Stimulated activated CD4-positive, alpha-beta T cell treated with anti-CD3 and anti-CD28 coated beads, Interleukin-2, amount 100 ng/mL, for 24 hours (primary cell): ENCODE results near the gene CALN1.
"Not testable (repeated sequence)": the region's sequence is repeated elsewhere in the genome, so short reads cannot be mapped to it uniquely, and the experiment has no call there.

Experiments
- DNase-seq, 2 donors: peaks; one replicate each; pipeline ENCODE4 v3.0.0-alpha.2; 2020

The CALN1 gene

GRCh38 chr7:71775648-71776047 lies 636.5 kb downstream of the CALN1 start:
- DNase-seq = no peak

GRCh38 chr7:71772779-71773178 lies 639.4 kb downstream of the CALN1 start:
- no peak for DNase-seq

DNA sequence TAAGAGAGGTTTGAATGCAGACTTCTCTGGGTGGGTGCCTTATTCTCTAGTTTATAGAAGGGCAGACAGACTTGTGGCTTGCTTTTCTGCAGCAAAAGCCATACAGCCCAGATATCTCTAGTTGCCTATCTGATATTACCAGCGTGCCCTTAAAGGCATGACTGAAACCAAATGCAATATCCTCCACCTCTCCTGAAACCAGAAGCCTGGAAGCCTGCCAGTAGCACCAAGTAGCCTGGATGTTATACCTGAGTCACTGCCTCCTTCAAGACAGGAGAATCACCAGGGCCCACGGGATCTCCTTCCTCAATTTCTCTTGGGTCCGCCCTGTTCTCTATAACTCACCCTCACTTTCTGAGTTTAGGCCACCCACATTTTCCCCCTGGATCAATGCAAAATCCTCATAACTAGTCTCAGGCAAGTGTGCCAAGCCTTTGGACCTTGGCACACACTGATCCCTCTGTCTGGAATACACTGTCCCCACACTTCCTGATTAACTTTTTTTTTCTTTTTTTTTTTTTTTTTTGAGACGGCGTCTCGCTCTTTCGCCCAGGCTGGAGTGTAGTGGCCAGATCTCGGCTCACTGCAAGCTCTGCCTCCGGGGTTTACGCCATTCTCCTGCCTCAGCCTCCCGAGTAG lies 641.8 kb downstream of the CALN1 start:
- no peak for DNase-seq

GRCh38 chr7:71769326-71769725 lies 642.8 kb downstream of the CALN1 start:
- no peak for DNase-seq

- DNase-seq = no peak
Observed at GRCh38 chr7:71768450-71768849, 643.7 kb downstream of the CALN1 start.

- no peak for DNase-seq
Observed at GRCh38 chr7:71766016-71766415, 646.1 kb downstream of the CALN1 start.

- DNase-seq = no peak
Observed at GRCh38 chr7:71761336-71761735, 650.8 kb downstream of the CALN1 start.

DNA sequence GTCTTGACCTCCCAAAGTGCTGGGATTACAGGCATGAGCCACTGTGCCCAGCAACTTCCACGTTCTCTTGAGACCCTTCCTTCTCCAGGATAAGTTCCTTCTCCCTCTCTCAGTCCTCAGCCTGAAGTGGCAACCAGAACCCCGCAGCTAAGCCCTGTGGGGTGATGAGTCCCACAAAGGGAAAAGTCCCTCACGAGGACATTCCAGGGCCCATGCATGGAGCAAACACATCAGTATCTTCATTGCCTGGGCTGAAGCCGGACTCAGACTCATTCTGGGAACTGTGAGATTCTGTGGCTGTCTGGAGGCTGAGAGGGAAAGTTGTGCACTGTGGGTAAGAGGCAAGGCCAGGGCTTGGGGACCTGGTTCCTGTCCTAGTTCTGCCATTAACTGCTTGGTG lies 657.3 kb downstream of the CALN1 start:
- DNase-seq = no peak

DNA sequence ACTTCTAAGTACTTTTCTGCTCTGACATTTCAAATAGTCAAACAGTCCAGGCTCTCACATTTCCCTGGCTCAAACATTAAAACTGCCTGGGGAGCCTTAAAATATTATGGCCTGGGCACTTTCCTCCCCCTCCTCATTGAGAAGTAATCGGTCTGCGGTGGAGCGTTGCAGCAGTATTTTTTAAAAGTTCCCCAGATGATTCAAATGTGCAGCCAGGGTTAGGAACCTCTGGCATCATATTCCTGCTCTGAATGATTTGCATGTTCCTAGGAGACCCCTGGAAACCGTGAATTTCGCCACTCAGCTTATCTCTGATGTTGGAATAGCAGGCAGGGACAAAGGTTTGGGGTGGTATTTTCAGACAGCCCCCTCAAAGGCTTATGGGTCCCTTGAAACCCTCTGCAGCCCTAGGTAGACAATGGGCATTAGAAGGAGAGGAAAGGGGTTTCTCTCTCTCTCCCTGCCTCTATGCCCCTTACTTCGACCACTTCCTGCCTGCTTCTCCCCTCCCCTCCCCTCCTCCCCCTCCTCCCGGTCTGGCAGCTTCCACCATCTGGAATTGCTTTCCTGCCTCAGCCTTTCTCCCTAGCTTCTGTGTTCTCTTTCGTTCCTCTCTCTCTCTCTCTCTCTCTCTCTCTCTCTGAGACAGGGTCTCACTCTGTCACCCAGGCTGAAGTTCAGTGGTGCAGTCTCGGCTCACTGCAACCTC lies 658.0 kb downstream of the CALN1 start:
- no peak for DNase-seq

- DNase-seq = no peak
Observed at GRCh38 chr7:71753236-71753635, 658.9 kb downstream of the CALN1 start.

GRCh38 chr7:71752171-71752935 lies 659.8 kb downstream of the CALN1 start:
- peak; percentile 21 to 66 for DNase-seq

GRCh38 chr7:71750290-71750689 lies 661.8 kb downstream of the CALN1 start:
- no peak for DNase-seq

DNA sequence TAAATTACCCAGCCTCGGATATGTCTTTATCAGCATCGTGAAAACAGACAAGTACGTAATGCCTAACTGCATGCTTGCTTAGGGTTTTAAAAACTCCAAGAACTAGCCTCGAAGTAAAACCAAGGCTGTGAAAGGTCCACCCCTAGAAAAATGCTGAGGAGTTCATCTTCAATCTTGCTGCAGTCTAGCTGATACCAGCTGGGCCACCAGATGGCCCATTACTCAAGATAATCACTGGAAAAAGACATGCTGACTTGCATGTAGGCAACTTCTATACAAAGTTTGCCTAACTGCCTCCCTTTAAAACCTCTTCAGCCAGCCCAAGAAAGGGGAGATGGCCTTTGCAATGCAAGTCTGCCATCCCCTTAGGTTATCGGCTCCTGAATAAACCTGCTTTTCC lies 666.1 kb downstream of the CALN1 start:
- DNase-seq = no peak

GRCh38 chr7:71740174-71740560 lies 672.0 kb downstream of the CALN1 start:
- DNase-seq = no peak

- no peak for DNase-seq
Observed at GRCh38 chr7:71739520-71740173, 672.5 kb downstream of the CALN1 start.

DNA sequence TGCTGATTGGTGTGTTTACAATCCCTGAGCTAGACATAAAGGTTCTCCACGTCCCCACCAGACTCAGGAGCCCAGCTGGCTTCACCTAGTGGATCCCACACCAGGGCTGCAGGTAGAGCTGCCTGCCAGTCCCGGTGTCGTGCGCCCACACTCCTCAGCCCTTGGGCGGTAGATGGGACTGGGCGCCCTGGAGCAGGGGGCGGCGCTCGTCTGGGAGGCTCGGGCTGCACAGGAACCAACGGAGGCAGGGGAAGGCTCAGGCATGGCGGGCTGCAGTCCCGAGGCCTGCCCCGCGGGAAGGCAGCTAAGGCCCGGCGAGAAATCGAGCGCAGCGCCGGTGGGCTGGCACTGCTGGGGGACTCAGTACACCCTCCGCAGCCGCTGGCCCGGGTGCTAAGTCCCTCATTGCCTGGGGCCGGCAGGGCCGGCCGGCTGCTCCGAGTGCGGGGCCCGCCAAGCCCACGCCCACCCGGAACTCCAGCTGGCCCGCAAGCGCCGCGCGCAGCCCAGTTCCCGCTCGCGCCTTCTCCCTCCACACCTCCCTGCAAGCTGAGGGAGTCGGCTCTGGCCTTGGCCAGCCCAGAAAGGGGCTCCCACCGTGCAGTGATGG lies 674.1 kb downstream of the CALN1 start:
- DNase-seq = not testable (repeated sequence)

GRCh38 chr7:71735961-71736556 lies 676.1 kb downstream of the CALN1 start:
- DNase-seq = peak; percentile 44 to 58

- peak; percentile 66 to 82 for DNase-seq
Observed at GRCh38 chr7:71733107-71733870, 678.8 kb downstream of the CALN1 start.

GRCh38 chr7:71731740-71732139 lies 680.4 kb downstream of the CALN1 start:
- no peak for DNase-seq
